Loucy (cell line): Measurements from ENCODE around the gene PPP4R3A.
A peak's percentile ranks its signal among the peaks of the same experiment; 100 is the strongest.

ENCODE experiments used
- H2AFZ ChIP-seq: fragments of 200-600 bp; sonication (generic); 2 replicates; pipeline ENCODE4 v1.6.0; 2016; ENCODE audit warnings: antibody characterized with exemption, mild to moderate bottlenecking, low read length, moderate library complexity
- H3F3A ChIP-seq: fragments of 200-600 bp; 2 replicates; pipeline ENCODE4 v1.6.0; 2016; ENCODE audit warnings: antibody characterized with exemption, low read depth, mild to moderate bottlenecking
- H3K27me3 ChIP-seq: fragments of 200-600 bp; sonication (generic); 2 replicates; pipeline ENCODE4 v1.6.1; 2014; ENCODE audit warnings: low read length, mild to moderate bottlenecking; ENCODE audit not compliant: insufficient read depth, poor library complexity, severe bottlenecking
- H3K36me3 ChIP-seq: fragments of 200-600 bp; sonication (generic); 2 replicates; pipeline ENCODE4 v1.6.1; 2016; ENCODE audit warnings: low read length; ENCODE audit not compliant: insufficient read depth
- H3K4me1 ChIP-seq: fragments of 200-600 bp; sonication (generic); 2 replicates; pipeline ENCODE4 v1.5.1; 2014; ENCODE audit warnings: low read length, mild to moderate bottlenecking; ENCODE audit not compliant: insufficient read depth, poor library complexity, severe bottlenecking
- H3K4me2 ChIP-seq: fragments of 200-600 bp; sonication (generic); 2 replicates; pipeline ENCODE4 v1.6.0; 2014; ENCODE audit warnings: antibody characterized with exemption, low read length, low read depth, mild to moderate bottlenecking; ENCODE audit not compliant: poor library complexity, severe bottlenecking
- H3K4me3 ChIP-seq: fragments of 200-600 bp; sonication (generic); 2 replicates; pipeline ENCODE4 v1.5.1; 2014; ENCODE audit warnings: low read length, mild to moderate bottlenecking, mixed read lengths; ENCODE audit not compliant: poor library complexity, severe bottlenecking
- H3K79me2 ChIP-seq: fragments of 200-600 bp; sonication (generic); 2 replicates; pipeline ENCODE4 v1.6.1; 2014; ENCODE audit warnings: low read length; ENCODE audit not compliant: insufficient read depth
- H3K9ac ChIP-seq: fragments of 200-600 bp; sonication (generic); 2 replicates; pipeline ENCODE4 v1.6.0; 2014; ENCODE audit warnings: mild to moderate bottlenecking, low read depth, low read length, moderate library complexity; ENCODE audit not compliant: poor library complexity, severe bottlenecking
- H3K9me2 ChIP-seq: fragments of 200-600 bp; sonication (generic); replicated peaks from 2 replicates; pipeline ENCODE4 v1.6.1; 2016; ENCODE audit warnings: low read depth, low read length, mixed read lengths
- H3K9me3 ChIP-seq: fragments of 200-600 bp; sonication (generic); 2 replicates; pipeline ENCODE4 v1.6.1; 2014; ENCODE audit warnings: mild to moderate bottlenecking, antibody characterized with exemption, low read length, low read depth; ENCODE audit not compliant: insufficient read depth
- H4K20me1 ChIP-seq: fragments of 200-600 bp; sonication (generic); 2 replicates; pipeline ENCODE4 v1.6.0; 2014; ENCODE audit warnings: antibody characterized with exemption, low read length, mild to moderate bottlenecking; ENCODE audit not compliant: insufficient read depth, poor library complexity, severe bottlenecking
- EZH2phosphoT487 ChIP-seq: fragments of 200-600 bp; IDR thresholded peaks from 2 replicates; pipeline ENCODE4 v1.6.1; 2018; ENCODE audit warnings: antibody characterized with exemption, mild to moderate bottlenecking, moderate library complexity, borderline replicate concordance
- TF ChIP-seq, protein P1 (sequence below): fragments of 200-600 bp; sonication (generic); conservative IDR thresholded peaks from 2 replicates; pipeline ENCODE4 v1.5.1; 2014; ENCODE audit warnings: mild to moderate bottlenecking, antibody characterized with exemption, low read length

Gene PPP4R3A

DNA sequence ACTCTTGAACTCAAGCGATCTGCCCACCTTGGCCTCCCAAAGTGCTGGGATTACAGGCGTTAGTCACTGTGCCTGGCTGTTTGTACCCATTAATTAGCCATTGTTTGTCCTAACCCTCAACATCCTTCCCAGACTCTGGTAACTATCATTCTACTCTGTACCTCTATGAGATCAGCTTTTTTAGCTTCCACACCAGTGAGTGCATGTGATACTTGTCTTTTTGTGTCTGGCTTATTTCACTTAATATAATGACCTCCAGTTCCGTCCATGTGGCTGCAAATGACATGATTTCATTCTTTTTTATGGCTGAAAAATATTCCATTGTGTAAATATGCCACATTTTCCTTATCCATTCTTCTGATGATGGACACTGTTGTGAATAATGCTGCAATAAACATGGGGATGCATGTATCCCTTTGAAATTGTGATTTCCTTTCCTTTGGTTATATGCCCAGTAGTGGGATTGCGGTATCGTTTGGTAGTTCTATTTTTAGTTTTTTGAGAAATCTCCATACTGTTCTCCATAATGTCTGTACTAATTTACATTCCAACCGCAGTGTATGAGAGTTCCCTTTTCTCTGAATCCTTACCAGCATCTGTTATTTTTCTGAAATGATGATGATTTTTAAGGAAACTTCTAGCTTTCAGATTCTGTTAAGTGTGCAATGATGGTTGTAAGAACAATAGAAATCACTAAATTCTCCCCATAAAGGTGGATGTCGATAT, 6.7 kb upstream of the PPP4R3A start:
- no peaks in the 10 kb centered on the region for H4K20me1 ChIP-seq

DNA sequence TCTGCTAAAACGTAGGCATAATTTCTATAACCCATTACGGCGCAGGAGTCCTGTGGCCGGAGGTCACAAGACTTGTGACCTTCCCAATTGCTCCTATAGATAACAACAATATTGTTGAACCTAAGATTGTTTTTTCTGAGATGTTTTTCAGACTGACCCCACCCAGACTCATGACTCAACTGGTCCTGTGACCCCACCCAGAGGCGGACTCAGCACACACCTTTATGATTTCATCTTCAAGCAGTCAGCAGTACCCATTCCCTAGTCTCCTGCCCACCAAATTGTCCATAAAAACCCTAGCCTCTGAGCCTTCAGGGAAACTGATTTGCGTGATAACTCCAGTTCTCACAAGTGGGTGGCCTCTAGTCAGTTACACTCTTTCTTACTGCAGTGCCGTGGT, 5.9 kb upstream of the PPP4R3A start:
- no peak overlapping the region for H3K4me2 ChIP-seq

More for the DNA sequence above, 6.7 kb upstream of the PPP4R3A start:
- no peaks in the 10 kb centered on the region for H3K9me2 ChIP-seq
- H3K4me1 ChIP-seq: no peaks in the 10 kb centered on the region
- H3K36me3 ChIP-seq: no peaks in the 10 kb centered on the region
- no peaks in the 10 kb centered on the region for H3F3A ChIP-seq
- H3K9me3 ChIP-seq: no peaks in the 10 kb centered on the region
- no peak overlapping the region for H3K4me2 ChIP-seq
- H3K27me3 ChIP-seq: peaks cover 9% of the 10 kb centered on the region
- TF ChIP-seq EZH2phosphoT487: no peak
- TF ChIP-seq, protein P1, sequence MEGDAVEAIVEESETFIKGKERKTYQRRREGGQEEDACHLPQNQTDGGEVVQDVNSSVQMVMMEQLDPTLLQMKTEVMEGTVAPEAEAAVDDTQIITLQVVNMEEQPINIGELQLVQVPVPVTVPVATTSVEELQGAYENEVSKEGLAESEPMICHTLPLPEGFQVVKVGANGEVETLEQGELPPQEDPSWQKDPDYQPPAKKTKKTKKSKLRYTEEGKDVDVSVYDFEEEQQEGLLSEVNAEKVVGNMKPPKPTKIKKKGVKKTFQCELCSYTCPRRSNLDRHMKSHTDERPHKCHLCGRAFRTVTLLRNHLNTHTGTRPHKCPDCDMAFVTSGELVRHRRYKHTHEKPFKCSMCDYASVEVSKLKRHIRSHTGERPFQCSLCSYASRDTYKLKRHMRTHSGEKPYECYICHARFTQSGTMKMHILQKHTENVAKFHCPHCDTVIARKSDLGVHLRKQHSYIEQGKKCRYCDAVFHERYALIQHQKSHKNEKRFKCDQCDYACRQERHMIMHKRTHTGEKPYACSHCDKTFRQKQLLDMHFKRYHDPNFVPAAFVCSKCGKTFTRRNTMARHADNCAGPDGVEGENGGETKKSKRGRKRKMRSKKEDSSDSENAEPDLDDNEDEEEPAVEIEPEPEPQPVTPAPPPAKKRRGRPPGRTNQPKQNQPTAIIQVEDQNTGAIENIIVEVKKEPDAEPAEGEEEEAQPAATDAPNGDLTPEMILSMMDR: no peak
- no peak overlapping the region for H3K4me3 ChIP-seq
- no peak overlapping the region for H2AFZ ChIP-seq
- H3K79me2 ChIP-seq: no peaks in the 10 kb centered on the region
- H3K9ac ChIP-seq: no peak overlapping the region

DNA sequence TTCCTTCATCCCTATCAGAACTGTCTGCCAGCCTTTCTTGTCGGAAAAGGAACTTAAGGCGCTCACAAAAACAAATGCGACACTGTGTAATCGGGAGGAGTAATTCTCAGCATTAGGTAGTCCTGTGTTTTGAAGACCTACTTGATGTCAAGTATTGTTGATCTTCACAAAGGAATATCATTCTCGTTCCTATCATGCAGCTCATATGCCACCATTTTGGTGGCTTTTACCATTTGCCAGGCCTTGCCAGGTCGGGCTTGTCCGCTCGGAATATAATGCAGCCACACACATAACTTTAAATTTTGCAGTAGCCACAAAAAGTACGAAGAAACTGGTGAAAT, 903 bp upstream of the PPP4R3A start:
- H3K36me3 ChIP-seq: peaks cover 11% of the 10 kb centered on the region; the same call in 1 of the 2 replicates
- H3K79me2 ChIP-seq: peaks cover 48% of the 10 kb centered on the region
- peak overlapping the region; percentile 100 for H3K9ac ChIP-seq
- peak overlapping the region; percentile 89 for H3K4me2 ChIP-seq
- no peaks in the 10 kb centered on the region for H3K9me2 ChIP-seq
- peaks cover 31% of the 10 kb centered on the region for H4K20me1 ChIP-seq
- peaks cover 10% of the 10 kb centered on the region for H3K27me3 ChIP-seq
- H3K4me1 ChIP-seq: peaks cover 14% of the 10 kb centered on the region
- H3K4me3 ChIP-seq: peak overlapping the region; percentile 94
- no peak for TF ChIP-seq EZH2phosphoT487
- H2AFZ ChIP-seq: peak overlapping the region; percentile 84
- H3F3A ChIP-seq: no peaks in the 10 kb centered on the region; the same call in 1 of the 2 replicates
- H3K9me3 ChIP-seq: no peaks in the 10 kb centered on the region

More for the DNA sequence above, 5.9 kb upstream of the PPP4R3A start:
- TF ChIP-seq, protein P1: no peak
- TF ChIP-seq EZH2phosphoT487: no peak
- Histone ChIP-seq H3K4me3 (no peak overlapping the region), H3K9ac (no peak overlapping the region), H3K9me3 (no peaks in the 10 kb centered on the region), H3F3A (no peaks in the 10 kb centered on the region), H4K20me1 (no peaks in the 10 kb centered on the region), H3K4me1 (peaks cover 4% of the 10 kb centered on the region), H3K9me2 (no peaks in the 10 kb centered on the region), H3K36me3 (no peaks in the 10 kb centered on the region), H3K79me2 (peaks cover 6% of the 10 kb centered on the region), H3K27me3 (peaks cover 5% of the 10 kb centered on the region), H2AFZ (no peak overlapping the region)

DNA sequence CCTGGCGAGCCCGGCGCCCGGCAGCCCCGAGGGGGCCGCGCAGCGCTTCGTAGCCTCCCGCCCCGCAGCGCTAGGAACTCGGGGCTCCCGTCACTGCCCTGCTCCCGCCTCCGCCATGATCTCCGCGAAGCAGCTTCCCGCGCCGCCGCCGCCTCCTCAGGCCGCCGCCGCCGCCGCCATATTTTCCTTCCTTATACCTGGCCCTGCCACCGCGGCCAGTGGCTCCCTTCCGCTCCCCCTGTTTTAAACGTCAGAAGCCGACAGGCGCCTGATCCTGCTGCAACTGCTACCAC, 286 bp downstream of the PPP4R3A start:
- Histone ChIP-seq H3K4me1 (peaks cover 14% of the 10 kb centered on the region), H3K9ac (peak overlapping the region; percentile 100), H3K36me3 (peaks cover 11% of the 10 kb centered on the region; the same call in 1 of the 2 replicates), H3K79me2 (peaks cover 60% of the 10 kb centered on the region), H3K9me2 (no peaks in the 10 kb centered on the region), H3K27me3 (peaks cover 10% of the 10 kb centered on the region), H3K4me3 (peak overlapping the region; percentile 94), H3F3A (no peaks in the 10 kb centered on the region; the same call in 1 of the 2 replicates), H2AFZ (peak overlapping the region; percentile 84; the same call in 1 of the 2 replicates), H3K4me2 (peak overlapping the region; percentile 99), H4K20me1 (peaks cover 43% of the 10 kb centered on the region), H3K9me3 (no peaks in the 10 kb centered on the region)
- TF ChIP-seq, protein P1: no peak
- no peak for TF ChIP-seq EZH2phosphoT487
